Sigmoid colon (tissue), 4 donors: ENCODE measurements around the gene FTO.

ENCODE experiments used
- CTCF ChIP-seq, 4 experiments: fragments of 450-650 bp in 3 of 4; fragments of 200-600 bp in 1 of 4; IDR thresholded peaks; one replicate each; pipeline ENCODE4 v1.5.1; 2016 to 2019; ENCODE audit warnings: antibody characterized with exemption in 4 of 4, mild to moderate bottlenecking in 3 of 4, moderate library complexity in 2 of 4
- POLR2AphosphoS5 ChIP-seq, 4 donors: sonication (generic); formaldehyde crosslinking; IDR thresholded peaks; one replicate each; pipeline ENCODE4 v1.6.1; 2017; ENCODE audit warnings: antibody characterized with exemption in 4 of 4

- TF ChIP-seq CTCF (IDR thresholded peaks at IDR 0.05) (no peak), POLR2AphosphoS5 (IDR thresholded peaks at IDR 0.05) (no peak)
Measured at GRCh38 chr16:53712065-53712464, 8.1 kb downstream of the FTO start.
